Uterus (tissue), 4 donors: Measurements from ENCODE around the gene ILF2. TPM values are rescaled to one million over a fixed set of nuclear protein-coding genes. Genes with fewer than 3 reads are reported as not detected.

ENCODE experiments used
- DNase-seq, 2 donors: peaks; one replicate each; pipeline ENCODE4 v3.0.0-alpha.2; 2019 to 2020
- H3K27ac ChIP-seq, 2 donors: fragments of 200-600 bp; sonication (generic); 1 replicate in 1 of 2; 2 replicates in 1 of 2; pipeline ENCODE4 v1.5.1; 2016 to 2018
- H3K27me3 ChIP-seq, 2 donors: fragments of 200-600 bp; sonication (generic); one replicate each; pipeline ENCODE4 v1.5.1; 2018 to 2019; ENCODE audit warnings: control low read depth in 1 of 2
- H3K36me3 ChIP-seq, 2 donors: fragments of 200-600 bp; sonication (generic); one replicate each; pipeline ENCODE4 v1.5.1; 2019; ENCODE audit warnings: control low read depth in 1 of 2
- H3K4me1 ChIP-seq, 2 donors: fragments of 200-600 bp; sonication (generic); one replicate each; pipeline ENCODE4 v1.5.1; 2018 to 2019; ENCODE audit warnings: control low read depth in 1 of 2
- H3K4me3 ChIP-seq, 2 donors: fragments of 200-600 bp; sonication (generic); 1 replicate in 1 of 2; 2 replicates in 1 of 2; pipeline ENCODE4 v1.5.1; 2018 to 2019; ENCODE audit warnings: mild to moderate bottlenecking in 1 of 2
- H3K9me3 ChIP-seq, 2 donors: fragments of 200-600 bp; sonication (generic); one replicate each; pipeline ENCODE4 v1.5.1; 2019; ENCODE audit warnings: control low read depth in 1 of 2
- CTCF ChIP-seq, 4 experiments: fragments of 200-600 bp in 2 of 4; fragments of 450-650 bp in 2 of 4; sonication (generic) in 2 of 4; IDR thresholded peaks; one replicate each; pipeline ENCODE4 v1.5.1; 2016 to 2019; ENCODE audit warnings: antibody characterized with exemption in 4 of 4, mild to moderate bottlenecking in 2 of 4, moderate library complexity in 1 of 4
- POLR2A ChIP-seq, 2 donors: fragments of 450-650 bp; IDR thresholded peaks; one replicate each; pipeline ENCODE4 v1.6.1; 2016; ENCODE audit warnings: antibody characterized with exemption in 2 of 2, mild to moderate bottlenecking in 1 of 2, moderate library complexity in 1 of 2
- intact Hi-C: fragments of 100-400 bp; cut with DNase I; formaldehyde crosslinking; loops from one replicate; pipeline ENCODE4 v1.15.1; 2023; ENCODE audit warnings: low total_unique reads
- total RNA-seq, 4 donors: library from RNA; depleted of rRNA in 3 of 4; stranded (reverse); fragments of >200 nt in 3 of 4; gene quantifications; one replicate each; pipeline versions ENCODE4 v1.1.0 to v1.2.4, GENCODE V29; 2014 to 2023
- donor health status: DM: yes; HTN: yes; CAD: no.

The ILF2 gene
- total RNA-seq, 4 donors from 2014 or later: 82.7 to 252 (median 111) TPM

- Histone ChIP-seq H3K27ac (no peak overlapping the region), H3K4me3 (no peak overlapping the region), H3K4me1 (peaks cover 0 to 6% of the 10 kb centered on the region in 2 donors), H3K9me3 (no peaks in the 10 kb centered on the region), H3K36me3 (no peaks in the 10 kb centered on the region), H3K27me3 (no peaks in the 10 kb centered on the region)
- intact Hi-C loops: no loop called here
- no peak for TF ChIP-seq CTCF (IDR thresholded peaks at IDR 0.05)
- no peak for TF ChIP-seq POLR2A (IDR thresholded peaks at IDR 0.05)
- no peak for DNase-seq
These were observed 47.7 kb downstream of the ILF2 start for GRCh38 chr1:153623101-153623500.

DNA sequence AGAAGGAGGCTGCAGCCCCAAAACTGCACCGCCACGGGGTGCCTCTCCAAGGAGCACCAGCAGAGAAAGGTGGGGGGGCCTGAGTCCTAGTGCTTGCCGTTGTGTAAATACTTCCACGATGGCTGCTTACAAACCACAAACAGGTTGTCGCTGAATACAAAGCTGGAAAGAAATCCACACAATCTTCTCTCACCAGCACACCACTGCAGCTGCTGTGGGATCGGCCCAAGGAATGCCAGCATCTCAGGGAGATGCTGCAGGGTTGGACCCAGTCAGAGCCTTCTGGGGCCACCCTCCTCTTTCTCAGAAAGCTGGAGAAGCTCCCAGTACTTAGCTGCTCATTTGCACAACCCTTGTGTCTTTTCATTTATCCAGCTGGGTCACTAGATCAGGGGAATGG, 51.6 kb downstream of the ILF2 start:
- Histone ChIP-seq H3K4me3 (no peak overlapping the region), H3K9me3 (no peaks in the 10 kb centered on the region), H3K4me1 (no peaks in the 10 kb centered on the region), H3K36me3 (no peaks in the 10 kb centered on the region), H3K27me3 (no peaks in the 10 kb centered on the region), H3K27ac (no peak overlapping the region)
- intact Hi-C loops: no loop called here
- TF ChIP-seq CTCF (IDR thresholded peaks at IDR 0.05) (no peak), POLR2A (IDR thresholded peaks at IDR 0.05) (no peak)
- DNase-seq: no peak

DNA sequence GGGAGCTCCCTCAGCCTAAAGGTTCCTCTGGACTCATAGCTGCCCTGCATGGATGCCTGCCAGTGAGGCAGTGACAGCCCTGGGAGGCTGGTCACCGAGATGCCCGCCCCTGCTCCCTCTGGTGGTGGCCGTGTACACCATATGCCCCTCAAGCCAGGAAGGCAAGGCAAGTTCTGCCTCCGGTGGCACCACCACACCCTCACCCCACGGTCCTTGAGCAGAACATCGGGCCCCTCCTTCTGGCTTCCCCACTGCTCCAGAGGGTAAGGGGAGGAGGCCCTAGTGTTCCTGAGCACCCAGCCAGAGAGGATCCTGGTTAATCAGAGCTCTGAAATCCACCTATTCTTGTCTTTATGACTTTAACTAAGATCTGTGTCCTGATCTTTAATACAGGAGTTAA, 53.1 kb downstream of the ILF2 start:
- H3K4me1 ChIP-seq: no peaks in the 10 kb centered on the region
- intact Hi-C loops: no loop called here
- H3K27me3 ChIP-seq: no peaks in the 10 kb centered on the region
- H3K4me3 ChIP-seq: no peak overlapping the region
- H3K9me3 ChIP-seq: no peaks in the 10 kb centered on the region
- peak; percentile 41 to 71 for DNase-seq
- peak overlapping the region in 1 of 2 donors; percentile 6 for H3K27ac ChIP-seq
- TF ChIP-seq CTCF (IDR thresholded peaks at IDR 0.05) (peak; percentile 21 to 70 (median 47)), POLR2A (IDR thresholded peaks at IDR 0.05) (no peak)
- H3K36me3 ChIP-seq: no peaks in the 10 kb centered on the region

- TF ChIP-seq CTCF (IDR thresholded peaks at IDR 0.05) (no peak), POLR2A (IDR thresholded peaks at IDR 0.05) (no peak)
- DNase-seq: no peak
- Histone ChIP-seq H3K27ac (peak overlapping the region in 1 of 2 donors; percentile 6), H3K36me3 (no peaks in the 10 kb centered on the region), H3K9me3 (no peaks in the 10 kb centered on the region), H3K4me3 (no peak overlapping the region), H3K27me3 (no peaks in the 10 kb centered on the region), H3K4me1 (no peaks in the 10 kb centered on the region)
- intact Hi-C loops: no loop called here
These were observed 53.9 kb downstream of the ILF2 start for GRCh38 chr1:153616917-153617311.

GRCh38 chr1:153616144-153616916, 54.5 kb downstream of the ILF2 start, which contains the start of gene S100A14:
Gene S100A14 (minus strand): TSS chr1:153616325. CDS start chr1:153615858, 467 bp downstream.
- DNase-seq: no peak
- H3K4me1 ChIP-seq: no peaks in the 10 kb centered on the region
- H3K27me3 ChIP-seq: no peaks in the 10 kb centered on the region
- intact Hi-C loops: no loop called here
- H3K4me3 ChIP-seq: no peak within 1 kb of the TSS
- H3K36me3 ChIP-seq: no peaks in the 10 kb centered on the region
- no peaks in the 10 kb centered on the region for H3K9me3 ChIP-seq
- peak within 1 kb of the TSS in 1 of 2 donors; percentile 6 for H3K27ac ChIP-seq
- no peak for TF ChIP-seq POLR2A (IDR thresholded peaks at IDR 0.05)
- TF ChIP-seq CTCF (IDR thresholded peaks at IDR 0.05): no peak
